ENCODE measurements around the gene NOC3L. TPM values are rescaled to one million over a fixed set of nuclear protein-coding genes. Genes with fewer than 3 reads are reported as not detected.

The NOC3L gene
- polyA plus RNA-seq, 1 experiment = 20.9 TPM

DNA sequence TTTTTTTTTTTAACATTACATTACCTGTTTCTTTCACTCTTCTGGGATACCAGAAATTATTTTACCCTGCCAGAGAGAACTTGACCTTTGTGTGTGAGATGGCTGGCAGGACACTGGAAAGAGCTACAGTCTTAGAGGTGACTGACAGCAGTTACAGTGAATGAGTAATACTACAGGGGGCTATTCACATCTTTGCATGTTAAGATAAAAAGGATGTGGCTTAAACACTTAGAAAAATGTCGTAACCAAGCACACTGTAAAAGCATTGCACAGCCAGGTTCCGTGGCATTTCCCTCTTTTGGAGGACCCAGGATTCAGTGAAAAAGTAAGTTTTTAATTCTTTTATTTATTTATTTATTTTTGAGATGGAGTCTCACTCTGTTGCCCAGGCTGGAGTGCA, 20.8 kb upstream of the NOC3L start:
- no peaks in the 10 kb centered on the region for H3K9me3 ChIP-seq (ENCODE audit: control insufficient read depth, insufficient read depth, low read length)
- no peaks in the 10 kb centered on the region for H3K27me3 ChIP-seq (ENCODE audit: control insufficient read depth, insufficient read depth, low read length)
- DNase-seq (ENCODE audit: low read depth, low spot score) = no peak
- TF ChIP-seq CTCF (IDR thresholded peaks at IDR 0.05; ENCODE audit: low read depth, low read length) = no peak
- no peak overlapping the region for H3K4me3 ChIP-seq (ENCODE audit: low read depth, low read length)
- H3K27ac ChIP-seq (ENCODE audit: low read depth, low read length) = no peak overlapping the region
- POLR2A ChIA-PET = interaction anchor here (0.6 kb wide), 1 partner anchor 77 kb away, joined by 3 read pairs; no protein-coding TSS in a partner anchor
- CTCF ChIA-PET = interaction anchor here (0.6 to 0.9 kb wide), 3 partner anchors 13 to 61 kb away, joined by 3 read pairs; no protein-coding TSS in a partner anchor

- POLR2A ChIA-PET = interaction anchor here (0.6 kb wide), 1 partner anchor 1972 kb away, joined by 3 read pairs; no protein-coding TSS in a partner anchor
Measured at GRCh38 chr10:94376865-94377264, 14.1 kb upstream of the NOC3L start.

GRCh38 chr10:94375374-94375773, 12.6 kb upstream of the NOC3L start:
- DNase-seq (ENCODE audit: low read depth, low spot score) = no peak
- POLR2A ChIA-PET = no interaction called here
- H3K27ac ChIP-seq (ENCODE audit: low read depth, low read length) = no peak overlapping the region
- H3K27me3 ChIP-seq (ENCODE audit: control insufficient read depth, insufficient read depth, low read length) = peaks cover 3% of the 10 kb centered on the region
- CTCF ChIA-PET = no interaction called here
- no peak overlapping the region for H3K4me3 ChIP-seq (ENCODE audit: low read depth, low read length)
- no peak for TF ChIP-seq CTCF (IDR thresholded peaks at IDR 0.05; ENCODE audit: low read depth, low read length)
- H3K9me3 ChIP-seq (ENCODE audit: control insufficient read depth, insufficient read depth, low read length) = no peaks in the 10 kb centered on the region

More at GRCh38 chr10:94376865-94377264, 14.1 kb upstream of the NOC3L start:
- TF ChIP-seq CTCF (IDR thresholded peaks at IDR 0.05; ENCODE audit: low read depth, low read length) = no peak
- Histone ChIP-seq H3K27ac (ENCODE audit: low read depth, low read length) (no peak overlapping the region), H3K27me3 (ENCODE audit: control insufficient read depth, insufficient read depth, low read length) (no peaks in the 10 kb centered on the region), H3K9me3 (ENCODE audit: control insufficient read depth, insufficient read depth, low read length) (no peaks in the 10 kb centered on the region), H3K4me3 (ENCODE audit: low read depth, low read length) (no peak overlapping the region)
- no peak for DNase-seq (ENCODE audit: low read depth, low spot score)
- CTCF ChIA-PET = interaction anchor here (1.2 kb wide), 1 partner anchor 67 kb away, joined by 3 read pairs; no protein-coding TSS in a partner anchor

- POLR2A ChIA-PET = no interaction called here
- Histone ChIP-seq H3K27ac (ENCODE audit: low read depth, low read length) (no peak overlapping the region), H3K9me3 (ENCODE audit: control insufficient read depth, insufficient read depth, low read length) (no peaks in the 10 kb centered on the region), H3K4me3 (ENCODE audit: low read depth, low read length) (no peak overlapping the region), H3K27me3 (ENCODE audit: control insufficient read depth, insufficient read depth, low read length) (peaks cover 6% of the 10 kb centered on the region)
- CTCF ChIA-PET = interaction anchor here (0.6 to 1.2 kb wide), 3 partner anchors 16 to 73 kb away, joined by 3 to 4 read pairs (median 3); no protein-coding TSS in a partner anchor
- no peak for DNase-seq (ENCODE audit: low read depth, low spot score)
- TF ChIP-seq CTCF (IDR thresholded peaks at IDR 0.05; ENCODE audit: low read depth, low read length) = no peak
Measured at GRCh38 chr10:94370501-94370900, 7.8 kb upstream of the NOC3L start.

DNA sequence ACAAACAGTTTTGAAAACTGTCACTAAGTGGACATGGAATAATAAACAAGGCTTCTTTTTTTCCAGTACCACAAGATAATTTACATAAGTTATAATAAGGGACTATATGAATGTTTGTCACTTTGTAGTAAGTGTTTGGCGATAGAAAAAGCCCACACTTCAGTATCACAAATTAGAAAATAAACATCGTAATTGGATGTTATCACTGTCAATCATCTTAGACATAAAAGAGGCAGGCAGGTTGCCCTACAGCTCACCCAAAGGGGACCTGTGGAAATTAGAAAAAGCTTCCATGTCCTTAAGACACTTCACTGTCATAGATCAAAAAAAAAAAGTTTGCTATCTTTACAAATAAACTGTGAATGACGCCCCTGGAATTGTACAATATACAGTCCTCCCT, 3.6 kb upstream of the NOC3L start:
- no peaks in the 10 kb centered on the region for H3K9me3 ChIP-seq (ENCODE audit: control insufficient read depth, insufficient read depth, low read length)
- CTCF ChIA-PET = interaction anchor here (1.5 kb wide), 1 partner anchor 47 kb away, joined by 4 read pairs; no protein-coding TSS in a partner anchor
- peaks cover 8% of the 10 kb centered on the region for H3K27me3 ChIP-seq (ENCODE audit: control insufficient read depth, insufficient read depth, low read length)
- POLR2A ChIA-PET = no interaction called here
- no peak for TF ChIP-seq CTCF (IDR thresholded peaks at IDR 0.05; ENCODE audit: low read depth, low read length)
- no peak overlapping the region for H3K4me3 ChIP-seq (ENCODE audit: low read depth, low read length)
- no peak for DNase-seq (ENCODE audit: low read depth, low spot score)
- H3K27ac ChIP-seq (ENCODE audit: low read depth, low read length) = no peak overlapping the region

Data from AG04450 (cell line).